Measurements from ENCODE around the gene IFT25.

IFT25 gene

GRCh38 chr1:53929246-53929960, 16.1 kb downstream of the IFT25 start:
- no peak for DNase-seq (ENCODE audit: low read depth, low spot score)

GRCh38 chr1:53927376-53927881, 18.1 kb downstream of the IFT25 start:
- DNase-seq (ENCODE audit: low read depth, low spot score) = no peak

DNA sequence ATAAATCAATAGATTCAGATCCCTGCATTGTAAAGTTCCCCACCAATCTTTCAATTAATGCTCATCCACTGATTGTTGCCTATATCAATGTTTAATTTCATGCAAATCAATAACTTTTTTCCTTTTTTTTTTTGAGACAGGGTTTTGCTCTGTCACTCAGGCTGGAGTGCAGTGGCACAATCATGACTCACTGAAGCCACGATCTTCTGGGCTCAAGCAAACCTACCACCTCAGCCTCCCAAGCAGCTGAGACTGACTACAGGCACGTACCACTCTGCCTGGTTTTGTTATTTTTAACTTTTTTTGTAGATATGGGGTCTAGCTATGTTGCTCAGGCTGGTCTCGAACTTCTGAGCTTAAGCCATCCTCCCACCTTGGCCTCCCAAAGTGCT, 25.8 kb downstream of the IFT25 start:
- no peak for DNase-seq (ENCODE audit: low read depth, low spot score)

- no peak for DNase-seq (ENCODE audit: low read depth, low spot score)
These were observed 27.2 kb downstream of the IFT25 start for GRCh38 chr1:53918343-53918742.

DNA sequence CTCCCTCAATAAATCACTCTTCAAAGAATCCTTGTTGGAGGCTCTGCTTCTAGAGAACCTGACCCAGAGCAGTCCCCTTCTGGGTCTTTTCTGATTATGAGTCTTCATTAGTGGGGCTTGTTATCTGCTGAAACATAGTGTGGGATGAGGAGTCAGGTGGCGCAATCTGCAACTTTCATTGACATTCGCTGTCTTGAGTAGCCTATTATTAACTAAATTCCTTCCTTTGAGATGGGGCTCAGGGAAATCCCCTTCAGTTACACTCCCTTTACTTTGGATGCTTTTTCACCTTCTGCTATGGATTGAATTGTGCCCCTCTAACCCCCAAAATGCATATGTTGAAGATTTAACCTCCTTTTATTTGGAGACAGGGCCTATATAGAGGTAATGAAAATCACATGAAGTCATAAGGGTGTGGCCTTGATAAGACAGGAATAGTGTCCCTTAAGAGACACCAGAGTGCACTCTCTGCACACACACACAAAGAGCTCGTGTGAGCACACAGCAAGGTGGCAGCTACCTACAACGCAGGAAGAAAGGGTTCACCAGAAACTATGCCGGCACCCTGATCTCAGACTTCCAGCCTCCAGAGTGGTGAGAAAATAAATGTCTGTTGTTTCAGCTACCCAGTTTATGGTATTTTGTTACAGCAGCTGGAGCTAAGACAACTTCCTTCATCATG, 32.0 kb downstream of the IFT25 start:
- DNase-seq (ENCODE audit: low read depth, low spot score) = no peak

DNA sequence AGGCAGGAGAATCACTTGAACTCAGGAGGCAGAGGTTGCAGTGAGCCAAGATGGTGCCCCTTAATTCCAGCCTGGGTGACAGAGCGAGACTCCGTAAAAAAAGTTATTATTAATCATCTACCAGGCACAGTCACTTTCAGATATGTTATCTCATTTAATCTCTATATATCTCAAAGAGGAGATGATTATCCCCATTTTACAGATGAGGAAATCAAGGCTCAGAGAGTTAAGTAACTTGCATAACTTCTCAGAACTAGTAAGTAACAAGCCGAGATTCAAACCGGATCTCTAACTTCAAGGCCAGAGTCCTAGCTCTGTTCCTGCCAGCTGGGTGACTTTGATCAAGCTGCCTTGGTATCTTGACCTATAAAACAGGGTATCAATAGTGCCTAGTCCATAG, 34.1 kb downstream of the IFT25 start:
- no peak for DNase-seq (ENCODE audit: low read depth, low spot score)

- DNase-seq (ENCODE audit: low read depth, low spot score) = no peak
These were observed 35.6 kb downstream of the IFT25 start for GRCh38 chr1:53909946-53910345.

DNA sequence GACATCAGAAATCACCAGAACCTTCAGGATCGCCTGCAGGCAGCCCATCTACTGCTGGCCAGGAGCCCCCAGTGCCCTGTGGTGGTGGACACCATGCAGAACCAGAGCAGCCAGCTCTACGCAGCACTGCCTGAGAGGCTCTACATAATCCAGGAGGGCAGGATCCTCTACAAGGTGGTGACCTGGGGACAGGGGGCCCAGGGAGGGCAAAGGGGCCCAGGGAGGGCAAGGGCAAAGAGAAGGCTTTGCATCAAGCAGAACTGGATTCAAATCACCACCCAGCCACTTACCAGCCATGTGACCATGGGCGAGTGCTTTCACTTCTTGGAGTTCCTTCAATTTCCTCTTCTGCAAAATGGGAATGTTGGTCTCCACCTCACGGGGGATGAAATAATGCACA, 39.4 kb downstream of the IFT25 start:
- no peak for DNase-seq (ENCODE audit: low read depth, low spot score)

- no peak for DNase-seq (ENCODE audit: low read depth, low spot score)
These were observed 40.0 kb downstream of the IFT25 start for GRCh38 chr1:53905509-53905908.

GRCh38 chr1:53902235-53903138, 43.0 kb downstream of the IFT25 start:
- no peak for DNase-seq (ENCODE audit: low read depth, low spot score)

- DNase-seq (ENCODE audit: low read depth, low spot score) = no peak
These were observed 45.8 kb downstream of the IFT25 start for GRCh38 chr1:53899708-53900107.

DNA sequence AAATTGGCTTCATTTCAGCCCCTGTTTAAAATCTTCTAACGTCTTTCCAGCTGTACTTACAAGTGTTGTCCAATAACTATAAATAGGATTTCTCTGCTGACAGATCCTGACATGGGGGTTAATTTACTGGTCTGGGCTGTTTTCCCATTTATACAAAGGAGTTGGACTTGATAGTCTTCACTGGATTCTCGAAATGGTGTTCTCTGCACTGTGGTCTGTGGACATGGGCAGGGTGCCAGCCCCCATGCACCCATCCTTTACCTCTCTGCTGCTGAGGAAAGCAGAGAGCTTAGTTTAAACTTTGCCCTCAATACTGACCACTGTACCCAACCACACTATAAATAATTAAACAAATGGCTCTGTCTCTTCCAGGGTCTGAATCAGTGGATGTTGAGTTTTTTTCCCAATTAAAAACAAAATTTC, 46.3 kb downstream of the IFT25 start:
- no peak for DNase-seq (ENCODE audit: low read depth, low spot score)

DNA sequence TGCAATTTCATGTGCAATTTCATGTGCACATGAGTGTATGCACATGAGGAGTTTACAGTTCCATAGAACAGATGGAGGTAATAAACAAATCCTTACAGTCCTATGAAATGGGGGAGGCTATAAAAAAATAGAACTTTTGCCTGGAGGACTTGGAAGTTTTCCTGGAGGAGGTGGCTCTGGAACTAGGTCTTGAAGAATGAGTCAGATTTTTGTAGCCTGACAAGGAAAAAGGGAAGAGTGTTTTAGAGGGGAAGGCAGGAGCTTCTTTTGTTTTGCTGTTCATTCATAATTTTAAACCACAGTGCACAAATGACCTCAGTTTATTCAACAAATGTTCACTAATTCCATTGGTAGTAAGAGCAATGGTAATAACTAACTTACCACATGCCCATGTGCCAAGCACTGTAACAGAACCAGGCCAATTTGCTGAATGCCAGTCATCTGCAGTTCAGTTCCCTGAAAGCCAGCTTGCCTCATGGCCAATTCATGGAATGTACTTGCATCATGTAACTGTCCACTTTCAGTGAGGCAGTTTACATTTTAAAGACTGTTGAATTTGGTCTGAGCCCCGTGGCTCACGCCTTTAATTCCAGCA, 48.8 kb downstream of the IFT25 start:
- no peak for DNase-seq (ENCODE audit: low read depth, low spot score)

GRCh38 chr1:53895421-53895820, 50.1 kb downstream of the IFT25 start:
- no peak for DNase-seq (ENCODE audit: low read depth, low spot score)

DNA sequence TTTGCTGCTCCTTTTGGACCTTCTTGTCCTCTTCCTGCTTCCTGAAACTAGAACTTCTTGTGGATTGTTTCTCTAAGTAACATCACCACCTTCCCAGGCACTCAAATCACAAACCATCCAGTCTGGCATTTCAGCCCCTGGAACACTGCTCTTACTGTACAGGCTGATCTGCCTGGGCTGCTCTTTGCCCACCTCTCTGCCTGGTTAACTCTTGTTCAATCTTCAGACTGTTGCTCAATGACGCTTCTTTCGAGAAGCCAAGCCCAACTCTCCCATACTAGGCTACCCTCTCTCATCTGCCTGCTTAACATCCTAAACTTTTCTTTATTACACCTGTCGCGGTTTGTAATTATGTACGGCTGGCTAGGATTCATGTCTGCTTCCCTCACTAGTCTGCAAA, 50.9 kb downstream of the IFT25 start:
- no peak for DNase-seq (ENCODE audit: low read depth, low spot score)

DNA sequence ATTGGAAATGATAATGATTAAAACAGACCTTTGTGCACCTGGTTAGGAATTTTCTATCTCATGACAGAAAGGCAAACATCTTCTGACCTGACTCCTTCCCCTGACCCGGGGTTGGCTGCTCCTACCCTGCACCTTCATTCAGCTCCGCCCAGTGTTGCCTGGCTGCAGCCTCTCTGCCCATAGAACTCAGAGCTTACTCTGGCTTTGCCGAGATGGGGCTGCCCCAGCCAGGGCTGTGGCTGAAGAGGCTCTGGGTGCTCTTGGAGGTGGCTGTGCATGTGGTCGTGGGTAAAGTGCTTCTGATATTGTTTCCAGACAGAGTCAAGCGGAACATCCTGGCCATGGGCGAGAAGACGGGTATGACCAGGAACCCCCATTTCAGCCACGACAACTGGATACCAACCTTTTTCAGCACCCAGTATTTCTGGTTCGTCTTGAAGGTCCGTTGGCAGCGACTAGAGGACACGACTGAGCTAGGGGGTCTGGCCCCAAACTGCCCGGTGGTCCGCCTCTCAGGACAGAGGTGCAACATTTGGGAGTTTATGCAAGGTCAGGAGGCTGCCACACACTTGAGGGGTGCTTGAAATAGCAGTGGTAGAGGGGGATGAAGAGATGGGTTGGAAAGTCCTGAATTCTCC, 51.4 kb downstream of the IFT25 start, which contains the start of gene DIO1:
Gene DIO1, plus strand, starts transcription at position 189 of the 638 bp plus-strand sequence. Its CDS starts 24 bp downstream, at position 213.
- no peak for DNase-seq (ENCODE audit: low read depth, low spot score)

DNA sequence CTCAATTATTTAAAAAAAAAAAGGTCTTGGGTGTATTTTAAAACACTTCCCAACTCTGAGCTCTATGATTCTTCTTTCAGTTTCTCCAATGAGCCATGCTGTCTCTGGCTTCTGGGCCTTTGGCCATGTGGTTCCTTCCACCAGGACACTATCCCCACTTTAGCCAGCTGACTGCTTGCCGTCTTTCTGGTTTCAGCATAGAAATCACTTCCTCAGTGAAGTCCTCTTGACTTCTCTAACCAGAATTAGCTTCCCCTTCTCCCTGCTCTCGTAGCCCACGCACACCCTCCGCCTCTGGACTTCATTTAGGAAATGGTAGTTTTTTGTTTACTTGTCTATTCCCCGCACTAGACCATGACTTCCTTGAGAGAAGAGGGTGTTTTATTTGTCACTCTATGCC, 52.6 kb downstream of the IFT25 start:
- no peak for DNase-seq (ENCODE audit: low read depth, low spot score)

- no peak for DNase-seq (ENCODE audit: low read depth, low spot score)
These were observed 53.8 kb downstream of the IFT25 start for GRCh38 chr1:53891678-53892077.

GRCh38 chr1:53891018-53891417, 54.5 kb downstream of the IFT25 start:
- DNase-seq (ENCODE audit: low read depth, low spot score) = no peak

GRCh38 chr1:53890522-53890941, 55.0 kb downstream of the IFT25 start:
- no peak for DNase-seq (ENCODE audit: low read depth, low spot score)

Measured in activated naive CD8-positive, alpha-beta T cell treated with anti-CD3 and anti-CD28 coated beads, Interleukin-2, amount 50 U/mL, for 16 hours (primary cell).